T-helper 22 cell (primary cell): ENCODE data around the gene FNTB.

Experiments
- DNase-seq: peaks from one replicate; pipeline ENCODE4 v3.0.0-alpha.2; 2020; ENCODE audit warnings: low read depth

The FNTB gene

DNA sequence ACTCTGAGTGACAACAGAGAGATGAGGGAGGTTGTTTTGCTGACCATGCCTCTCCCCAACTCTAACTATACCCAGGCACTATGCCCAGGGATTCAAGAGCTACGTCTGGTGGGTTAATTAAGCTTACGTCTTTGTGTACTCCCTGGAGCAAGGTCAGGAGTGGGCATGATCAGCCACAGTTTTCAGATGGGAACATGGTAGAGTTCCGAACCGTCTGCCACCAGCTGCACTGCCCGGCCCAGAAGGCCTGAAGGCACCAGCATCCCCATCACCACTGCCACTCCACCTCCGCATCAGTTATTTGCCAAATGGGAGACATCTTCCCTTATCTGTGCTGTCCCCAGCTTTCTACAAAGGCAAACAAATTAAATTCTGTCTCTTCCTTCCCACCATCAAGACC, 33.0 kb upstream of the FNTB start:
- DNase-seq, result no peak

DNA sequence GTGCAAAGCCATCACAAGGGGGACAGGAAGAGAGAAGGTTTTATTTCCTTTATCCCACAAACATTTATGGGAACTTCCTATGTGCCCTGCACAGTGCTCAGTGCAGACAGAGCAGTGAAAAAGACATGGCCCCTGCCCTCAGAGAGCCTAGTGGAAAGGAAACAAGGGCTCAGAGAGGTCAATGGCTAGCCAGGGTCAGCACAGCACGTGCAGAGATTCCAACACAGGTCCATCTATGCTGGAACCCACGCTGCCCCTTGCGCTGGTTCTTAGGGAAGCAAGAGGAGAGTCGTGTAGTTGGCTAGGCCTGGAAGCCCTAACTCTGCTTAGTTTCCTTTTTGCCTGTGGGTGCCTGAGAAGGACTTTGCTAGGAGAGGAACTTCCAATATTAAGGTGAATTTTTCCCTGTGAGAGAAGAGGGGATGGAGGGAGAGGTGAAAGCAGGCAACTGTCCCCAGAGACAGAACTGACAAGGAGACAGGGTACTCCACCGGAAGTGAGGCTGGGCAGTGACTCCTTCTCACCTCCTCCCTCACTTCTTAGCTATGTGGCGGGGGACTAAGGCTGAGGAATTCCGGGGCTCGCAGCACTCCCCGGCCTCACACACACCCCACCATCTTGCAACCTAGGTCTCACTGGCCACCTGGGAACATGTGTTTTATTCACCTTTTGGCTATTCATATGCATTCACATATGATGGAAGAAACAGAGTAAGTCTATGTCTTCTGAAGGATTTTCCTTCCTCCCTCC, 32.0 kb upstream of the FNTB start:
- DNase-seq, result no peak

DNA sequence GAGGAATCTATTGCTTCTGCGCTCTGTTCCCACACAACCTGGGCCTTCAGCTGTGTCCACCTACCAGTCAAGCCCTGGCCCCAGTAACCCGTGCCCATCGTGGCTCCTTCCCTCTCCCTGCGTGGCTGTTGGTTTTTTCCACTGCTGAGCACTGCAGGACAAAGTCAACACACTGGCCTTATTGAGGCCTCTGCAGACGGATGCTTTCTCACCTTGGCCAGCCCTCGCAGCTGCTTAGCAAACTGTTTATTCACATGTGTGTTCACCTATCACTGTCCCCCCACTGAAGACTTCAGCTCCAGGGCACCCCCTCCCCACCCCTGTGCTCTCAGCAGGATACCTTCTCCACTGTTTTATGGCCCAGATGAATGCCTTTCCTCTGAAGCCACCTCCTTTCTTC, 31.4 kb upstream of the FNTB start:
- no peak for DNase-seq

DNA sequence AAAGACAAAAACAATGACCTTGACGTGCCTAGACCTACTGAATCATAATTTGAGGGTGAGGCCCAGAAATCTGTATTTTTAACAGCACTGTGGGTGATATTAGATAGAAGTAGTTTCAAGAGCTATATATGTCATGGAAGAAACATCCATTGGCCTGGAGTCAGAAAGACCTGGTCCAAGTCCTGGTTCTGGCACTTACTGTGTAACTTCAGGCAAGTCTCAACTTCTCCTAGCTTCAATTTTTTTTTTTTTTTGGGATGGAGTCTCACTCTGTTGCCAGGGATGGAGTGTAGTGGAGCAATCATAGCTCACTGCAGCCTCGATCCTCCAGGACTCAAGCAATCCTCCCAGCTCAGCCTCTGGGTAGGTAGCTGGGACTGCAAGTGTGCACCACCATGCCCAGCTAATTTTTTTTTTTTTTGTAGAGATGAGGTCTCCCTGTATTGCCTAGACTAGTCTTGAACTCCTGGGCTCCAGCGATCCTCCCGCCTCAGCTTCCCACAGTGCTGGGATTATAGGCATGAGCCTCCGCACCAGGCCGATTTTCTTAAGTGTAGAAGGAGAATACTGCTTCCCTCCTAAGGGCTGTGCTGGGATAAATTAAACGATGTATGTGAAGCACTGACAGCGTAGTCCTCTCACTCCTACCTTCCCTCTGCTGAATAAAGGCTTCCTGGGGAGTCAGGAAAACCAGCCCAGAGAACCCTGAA, 29.8 kb upstream of the FNTB start:
- DNase-seq, result no peak

DNA sequence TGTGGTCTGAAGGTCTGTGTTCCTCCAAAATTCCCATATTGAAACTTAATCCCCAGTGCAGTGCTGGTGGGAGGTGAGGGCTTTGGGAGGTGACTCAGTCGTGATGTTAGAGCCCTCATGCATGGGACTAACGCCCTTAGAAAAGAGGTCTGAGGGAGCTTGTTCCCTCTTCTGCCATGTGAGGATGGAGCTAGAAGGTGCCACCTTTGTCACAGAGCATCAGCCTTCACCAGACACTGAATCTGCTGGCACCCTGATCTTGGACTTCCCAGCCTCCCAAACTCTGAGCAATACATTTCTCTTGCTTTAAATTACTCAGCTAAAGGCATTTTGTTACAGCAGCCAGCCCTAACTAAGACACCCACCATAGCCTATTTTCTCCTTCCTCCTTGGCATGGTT, 28.5 kb upstream of the FNTB start:
- DNase-seq, result no peak

DNA sequence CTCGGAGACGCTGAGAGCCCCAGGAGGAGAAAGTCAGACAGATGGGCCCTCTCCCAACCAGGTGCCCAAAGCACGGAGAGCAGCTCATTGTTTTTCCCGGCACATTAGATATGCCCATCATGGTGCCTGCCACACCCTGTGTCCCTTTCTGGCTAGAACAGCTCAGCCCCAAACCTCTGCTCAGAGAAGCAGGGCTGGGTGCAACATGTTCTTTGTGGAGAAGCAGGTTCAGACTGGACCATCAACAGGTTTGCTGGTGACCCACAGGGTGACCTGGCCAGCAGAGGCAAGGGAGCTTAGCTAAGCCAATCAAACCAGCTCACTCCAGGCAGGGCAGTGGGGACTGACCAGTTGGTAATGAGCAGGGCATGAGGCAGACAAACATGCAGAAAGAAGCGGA, 28.0 kb upstream of the FNTB start:
- DNase-seq, result no peak

DNA sequence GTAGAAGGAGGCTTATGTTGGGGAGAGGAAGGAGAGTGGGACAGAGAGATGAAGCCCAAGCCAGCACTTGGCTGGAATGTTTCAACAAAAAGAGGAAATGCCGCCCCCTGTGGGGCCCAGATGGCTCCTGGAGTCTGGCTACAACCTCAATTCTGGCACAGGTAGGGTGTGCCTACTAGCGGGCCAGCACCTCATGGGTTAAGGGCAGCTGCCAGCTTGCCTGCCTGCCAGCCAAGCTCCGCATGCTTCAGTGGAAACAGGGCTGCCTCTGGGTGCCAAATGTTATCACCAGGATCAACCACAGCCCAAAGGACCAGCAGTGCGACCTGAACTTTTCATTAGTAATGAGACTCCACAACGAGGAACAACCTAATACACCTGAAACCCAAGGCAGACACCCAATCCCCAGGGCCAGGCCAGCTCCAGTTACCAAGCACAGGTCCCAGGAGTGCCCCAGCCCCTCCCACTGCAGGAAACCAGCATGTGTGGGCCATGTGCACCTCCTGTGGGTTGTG, 25.9 kb upstream of the FNTB start:
- no peak for DNase-seq

DNA sequence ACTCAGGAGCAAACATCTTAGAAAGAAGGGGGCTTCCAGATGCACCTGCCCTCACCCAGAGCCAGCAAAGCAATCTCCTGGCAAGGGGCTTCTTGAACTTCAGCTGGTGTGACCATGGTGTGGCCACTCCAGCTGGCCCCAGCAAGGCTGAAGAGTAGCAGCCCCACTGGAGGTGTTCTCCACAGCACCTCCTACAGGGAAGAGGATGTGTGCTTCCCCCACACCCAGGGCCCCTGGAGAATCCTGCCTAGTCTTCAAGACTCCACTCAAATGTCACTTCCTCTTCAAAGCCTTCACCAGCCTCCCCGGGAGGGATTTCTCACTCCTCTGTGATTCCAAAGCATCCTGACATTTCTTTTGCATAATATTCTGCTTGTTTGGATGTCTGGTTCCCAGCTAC, 23.1 kb upstream of the FNTB start:
- DNase-seq, result no peak

DNA sequence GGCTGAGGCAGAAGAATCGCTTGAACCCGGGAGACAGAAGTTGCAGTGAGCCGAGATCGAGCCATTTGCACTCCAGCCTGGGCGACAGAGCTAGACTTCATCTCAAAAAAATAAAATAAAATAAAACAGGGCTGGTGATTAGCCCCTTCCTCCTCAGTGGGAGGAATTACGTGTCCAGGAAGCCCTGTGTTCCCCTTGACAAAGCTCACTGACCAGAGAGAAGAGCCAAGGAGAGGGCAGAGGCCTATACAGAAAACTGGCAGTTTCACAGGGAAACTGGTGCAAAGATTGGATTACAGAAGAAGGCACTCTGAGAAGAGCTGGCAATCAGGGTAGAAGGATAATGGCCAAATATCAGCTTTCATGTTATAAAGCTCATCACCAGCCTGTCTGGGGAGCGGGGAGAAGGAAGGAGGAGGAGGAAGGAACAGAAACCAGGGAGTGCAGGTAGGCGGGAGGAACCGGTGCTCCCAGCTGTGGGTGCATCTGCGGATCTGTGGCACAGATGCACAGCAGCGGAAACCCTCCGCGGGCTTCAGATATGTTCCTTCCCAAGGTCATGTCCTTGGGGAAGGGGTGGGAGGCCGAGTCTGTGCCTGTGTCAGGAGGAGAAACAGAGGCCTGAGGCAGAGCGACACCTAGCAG, 21.2 kb upstream of the FNTB start:
- no peak for DNase-seq

DNA sequence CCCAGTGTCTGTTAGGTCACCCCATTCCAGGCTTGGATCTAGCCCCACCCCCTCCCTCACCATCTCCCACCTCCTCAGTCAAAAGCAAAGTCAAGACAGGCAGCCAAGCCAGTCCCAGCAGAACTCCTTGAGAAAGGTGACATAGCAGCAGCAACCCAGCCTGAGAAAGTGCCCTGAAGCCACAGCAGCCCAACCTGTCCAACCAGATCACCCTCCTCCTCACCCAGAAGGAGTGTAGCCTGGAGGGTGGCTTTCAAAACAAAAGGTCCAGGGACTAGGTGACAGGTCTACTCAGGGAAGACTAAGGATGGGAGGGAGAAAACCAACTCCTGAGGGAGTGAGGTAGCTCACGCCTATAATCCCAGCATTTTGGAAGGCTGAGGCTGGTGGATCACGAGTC, 19.7 kb upstream of the FNTB start:
- DNase-seq, result no peak

DNA sequence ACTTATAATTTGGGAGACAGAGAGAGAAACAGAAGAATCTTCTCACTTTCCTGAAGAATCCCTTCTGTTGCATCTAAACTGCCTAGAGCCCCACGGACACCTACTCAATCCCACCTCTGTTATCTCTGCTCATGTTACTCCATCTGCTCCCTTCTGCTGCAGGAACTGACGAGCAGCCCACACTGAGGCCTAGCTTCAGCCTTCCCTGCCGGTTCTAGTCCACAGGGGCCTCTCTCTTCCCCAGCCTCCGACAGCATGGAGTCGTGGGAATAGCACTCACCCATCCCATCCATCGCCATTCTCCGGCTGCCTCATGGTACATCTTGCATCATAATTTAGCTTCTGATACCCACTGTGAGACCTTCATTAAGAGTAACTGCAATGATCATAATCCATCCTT, 18.5 kb upstream of the FNTB start:
- DNase-seq, result no peak

DNA sequence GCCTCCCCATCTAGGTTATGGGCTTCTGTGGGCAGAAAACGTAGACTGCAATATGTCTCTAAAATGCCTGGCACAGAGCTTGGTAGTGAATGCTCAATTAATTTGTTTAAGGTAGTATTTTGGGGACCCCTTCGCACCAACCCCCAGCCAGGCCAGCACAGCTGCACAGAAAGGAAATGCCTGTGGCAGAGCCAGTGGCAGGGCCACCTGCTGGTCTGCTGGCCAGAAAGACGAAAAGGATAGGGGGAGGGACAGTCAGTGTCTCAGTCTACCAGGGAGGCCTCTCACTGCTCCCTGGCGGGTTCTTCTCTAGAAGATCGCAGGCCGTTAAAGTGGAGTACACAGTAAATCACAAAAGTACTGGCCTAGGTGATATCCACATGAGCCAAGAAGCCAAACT, 18.0 kb upstream of the FNTB start:
- no peak for DNase-seq

DNA sequence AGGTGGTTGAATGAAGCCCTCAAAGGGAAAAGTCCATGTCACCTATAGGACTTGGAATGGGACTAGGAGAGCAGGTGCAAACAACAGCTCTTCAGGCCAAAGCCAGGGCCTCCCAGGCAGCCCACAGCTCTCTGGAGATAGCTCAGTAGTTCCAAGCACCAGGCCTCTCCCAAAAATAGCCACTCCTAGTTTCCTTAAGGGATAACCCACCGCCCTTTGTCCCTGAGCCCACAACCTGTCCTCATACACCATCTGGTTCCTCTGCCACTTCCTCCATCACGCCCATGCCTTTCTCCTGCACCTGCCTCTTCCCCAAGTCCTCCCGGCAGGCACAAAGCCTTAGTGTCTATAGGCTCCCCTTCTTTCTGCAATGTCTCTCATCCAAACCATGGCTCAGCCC, 16.7 kb upstream of the FNTB start:
- no peak for DNase-seq

DNA sequence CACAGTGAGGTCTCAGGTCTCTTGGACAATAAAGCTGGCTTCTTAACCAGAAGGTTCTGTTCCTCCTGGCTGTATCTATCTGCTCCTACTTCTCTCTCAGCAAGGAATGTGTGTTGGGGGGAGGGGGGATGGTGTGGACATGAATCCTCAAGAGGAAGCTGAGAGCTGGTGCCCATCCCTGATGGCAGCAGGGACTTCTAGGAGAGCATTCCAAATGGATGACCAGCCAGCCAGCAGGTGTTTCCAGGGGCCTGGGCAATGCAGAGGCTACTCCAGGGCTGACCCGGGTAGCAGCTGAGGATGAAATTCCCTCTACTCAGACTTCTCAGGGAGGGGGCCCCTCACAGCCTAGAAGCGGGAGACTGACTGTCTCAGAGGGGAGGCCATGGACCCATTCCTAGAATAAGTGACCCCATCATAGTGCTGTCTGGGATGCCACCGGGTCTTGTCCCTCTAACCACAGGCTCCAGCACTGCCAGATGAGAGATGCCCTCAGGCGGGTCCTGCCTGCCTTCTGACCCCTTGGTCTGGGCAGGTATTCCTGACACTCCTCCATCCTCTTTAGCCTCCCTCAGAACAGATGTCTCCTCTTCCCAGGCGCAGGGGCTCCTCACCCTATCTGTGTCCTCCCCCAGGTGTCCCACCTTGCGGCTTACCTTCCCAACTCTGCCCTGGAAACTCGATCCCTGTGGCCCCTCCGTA, 15.8 kb upstream of the FNTB start:
- DNase-seq, result no peak

DNA sequence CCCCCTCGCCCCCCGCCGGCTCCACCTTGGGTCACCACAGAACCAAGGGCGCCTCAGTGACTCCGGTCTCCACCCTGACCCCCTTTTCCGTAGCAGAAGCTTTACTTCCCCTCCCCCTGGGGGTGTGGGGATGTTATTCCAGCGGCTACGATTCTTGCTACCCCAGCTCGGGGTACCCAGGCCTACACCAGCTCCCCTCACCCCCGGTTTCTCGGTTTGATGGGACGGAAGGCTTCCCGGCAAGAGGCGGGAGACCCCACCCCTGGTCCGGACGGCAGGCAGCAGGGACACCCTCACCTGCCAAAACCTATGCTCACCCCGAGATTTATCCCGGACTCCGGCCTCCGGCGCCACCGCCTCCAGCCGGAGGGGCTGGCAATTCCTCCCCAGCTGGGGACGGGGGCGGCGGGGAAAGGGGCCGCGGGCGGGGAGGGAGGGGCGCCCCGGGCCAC, 15.2 kb upstream of the FNTB start:
- no peak for DNase-seq

DNA sequence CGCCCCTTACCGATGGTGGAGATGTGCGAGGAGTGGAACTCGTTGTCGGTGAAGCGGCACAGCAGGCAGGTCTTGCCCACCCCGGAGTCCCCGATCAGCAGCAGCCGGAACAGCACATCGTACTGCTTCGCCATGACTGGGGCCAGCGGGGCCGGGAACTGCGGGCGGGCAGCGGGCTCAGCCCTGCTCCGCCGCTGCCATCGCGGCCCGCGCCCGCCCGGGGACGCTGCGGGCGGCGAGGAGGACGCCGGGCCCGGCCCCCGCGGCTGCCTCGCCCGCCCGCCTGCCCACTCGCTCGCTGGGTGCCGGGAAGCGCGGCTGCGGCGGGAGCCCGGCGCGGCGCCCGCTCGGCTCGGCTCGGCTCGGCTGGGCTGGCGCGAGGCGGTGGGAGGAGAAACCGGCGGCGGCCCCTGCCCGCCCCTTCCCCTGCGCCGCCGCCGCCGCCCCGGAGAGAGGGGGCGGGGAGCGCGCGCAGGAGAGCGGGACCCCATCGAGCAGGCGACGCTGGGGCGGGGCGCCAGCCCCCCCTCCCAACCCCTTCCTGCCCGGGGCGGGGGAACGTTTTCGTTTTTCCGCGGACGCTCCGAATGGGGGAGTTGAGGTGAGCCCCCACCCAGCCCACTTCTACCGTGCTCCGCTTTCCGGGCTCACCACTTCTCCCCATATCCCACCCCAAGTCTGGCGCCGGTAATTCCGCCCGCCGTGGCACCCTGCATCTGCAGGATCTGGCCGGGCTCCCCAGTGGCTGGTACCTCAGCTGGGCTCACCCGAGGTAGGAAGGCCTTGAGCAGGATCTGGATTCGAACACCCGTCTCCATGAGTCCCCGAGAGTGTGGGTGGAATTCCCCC, 14.5 kb upstream of the FNTB start, which contains the start of gene RAB15:
Gene RAB15, minus strand, starts transcription at position 394 of the 849 bp plus-strand sequence. Its CDS starts 260 bp downstream, at position 134.
- peak; percentile 26 for DNase-seq

DNA sequence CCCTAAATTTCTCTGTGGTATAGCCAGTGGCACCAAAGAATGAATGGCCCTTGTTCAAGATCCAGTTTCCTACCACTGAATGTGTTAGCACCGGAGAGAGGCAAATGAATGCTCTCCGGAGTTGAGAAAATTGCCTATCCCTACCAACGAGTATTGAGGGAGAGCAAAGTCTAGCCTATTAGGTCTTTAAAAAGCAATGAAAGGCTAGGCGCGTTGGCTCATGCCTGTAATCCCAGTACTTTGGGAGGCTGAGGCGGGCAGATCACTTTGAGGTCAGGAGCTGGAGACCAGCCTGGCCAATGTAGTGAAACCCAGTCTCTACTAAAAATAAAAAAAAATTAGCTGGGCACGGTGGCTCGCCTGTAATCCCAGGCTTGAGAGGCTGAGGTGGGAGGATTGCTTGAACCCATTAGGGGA, 13.7 kb upstream of the FNTB start:
- no peak for DNase-seq

DNA sequence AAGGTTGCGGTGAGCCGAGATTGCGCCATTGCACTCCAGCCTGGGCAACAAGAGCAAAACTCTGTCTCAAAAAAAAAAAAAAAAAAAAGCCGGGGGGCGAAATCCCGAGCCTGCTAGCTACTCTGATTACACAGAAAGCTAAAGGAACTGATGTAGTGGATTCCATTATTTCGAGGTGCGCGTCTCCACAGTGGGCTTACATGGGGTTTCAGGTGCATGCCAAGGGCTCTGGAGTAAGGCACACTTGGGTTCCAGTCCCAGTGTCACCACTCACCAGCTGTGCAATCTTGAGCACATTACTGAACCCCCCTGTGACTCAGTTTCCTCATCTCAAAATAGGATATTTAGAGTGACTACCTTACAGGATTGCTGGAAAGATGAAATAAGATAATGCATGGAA, 12.9 kb upstream of the FNTB start:
- no peak for DNase-seq

DNA sequence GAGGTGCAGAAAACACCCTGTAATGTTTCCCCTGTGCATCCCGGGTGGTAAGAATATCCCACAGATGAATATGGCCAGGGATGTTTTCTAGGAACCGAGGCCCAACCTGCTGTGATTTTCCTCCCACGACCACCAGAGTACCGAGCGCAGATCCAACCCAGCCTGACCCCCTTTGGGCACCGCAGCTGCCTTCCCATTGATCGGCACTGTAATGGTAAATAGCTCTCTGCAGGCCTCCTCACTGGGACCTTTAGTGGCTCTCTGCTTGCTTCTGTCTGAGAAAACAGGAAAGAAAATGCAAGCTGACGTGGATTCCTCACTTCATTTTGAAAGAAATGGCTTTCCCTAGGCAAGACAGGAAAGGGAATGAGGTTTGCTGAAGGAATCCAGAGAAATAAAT, 12.1 kb upstream of the FNTB start:
- DNase-seq, result no peak

DNA sequence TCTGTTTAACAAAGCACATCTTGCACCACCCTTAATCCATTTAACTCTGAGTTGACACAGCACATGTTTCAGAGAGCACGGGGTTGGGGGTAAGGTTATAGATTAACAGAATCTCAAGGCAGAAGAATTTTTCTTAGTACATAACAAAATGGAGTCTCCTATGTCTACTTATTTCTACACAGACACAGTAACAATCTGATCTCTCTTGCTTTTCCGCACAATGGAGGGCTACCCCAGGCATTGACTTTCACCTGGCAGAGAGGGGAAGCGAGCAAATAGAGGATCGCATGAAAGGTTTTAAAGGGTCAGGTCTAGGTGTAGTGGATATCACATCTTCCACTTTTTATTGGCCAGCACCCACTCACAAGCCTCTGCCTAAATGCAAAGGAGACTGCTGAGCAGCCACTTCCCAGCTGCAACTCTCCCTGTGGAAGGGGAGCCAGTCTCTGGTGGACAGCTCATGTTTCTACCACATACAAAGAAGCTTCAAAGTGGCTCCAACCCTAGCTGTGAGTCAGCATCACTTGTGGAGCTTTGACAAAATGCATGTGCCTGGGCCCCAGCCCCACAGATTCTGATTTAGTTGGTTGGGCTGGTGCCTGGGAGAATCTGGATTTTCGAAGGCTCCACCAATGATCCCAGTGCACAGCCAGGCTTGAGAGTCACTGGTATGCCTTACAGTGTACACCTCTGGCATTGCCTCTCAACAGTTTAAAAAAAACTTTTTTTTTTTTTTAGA, 7.2 kb upstream of the FNTB start:
- no peak for DNase-seq
